ENCODE measurements around the gene KRTAP10-4.

- TF ChIP-seq CTCF (IDR thresholded peaks at IDR 0.05; ENCODE audit: extremely low read depth in 1 of 2, insufficient read depth in 1 of 2, low read depth in 1 of 2, low read length in 2 of 2) (no peak), POLR2A (IDR thresholded peaks at IDR 0.05; ENCODE audit: low read depth, low read length) (no peak), POLR2AphosphoS5 (IDR thresholded peaks at IDR 0.05; ENCODE audit: insufficient read depth, low read depth, low read length) (no peak)
Measured at GRCh38 chr21:44568667-44569556, 4.6 kb upstream of the KRTAP10-4 start.

Data from endothelial cell of umbilical vein (primary cell).